ENCODE results near the gene MAD1L1. TPM values are rescaled to one million over a fixed set of nuclear protein-coding genes. Genes with fewer than 3 reads are reported as not detected.

MAD1L1 gene
- total RNA-seq, 2 experiments from 2014 or later, result 40.0 to 44.7 TPM

DNA sequence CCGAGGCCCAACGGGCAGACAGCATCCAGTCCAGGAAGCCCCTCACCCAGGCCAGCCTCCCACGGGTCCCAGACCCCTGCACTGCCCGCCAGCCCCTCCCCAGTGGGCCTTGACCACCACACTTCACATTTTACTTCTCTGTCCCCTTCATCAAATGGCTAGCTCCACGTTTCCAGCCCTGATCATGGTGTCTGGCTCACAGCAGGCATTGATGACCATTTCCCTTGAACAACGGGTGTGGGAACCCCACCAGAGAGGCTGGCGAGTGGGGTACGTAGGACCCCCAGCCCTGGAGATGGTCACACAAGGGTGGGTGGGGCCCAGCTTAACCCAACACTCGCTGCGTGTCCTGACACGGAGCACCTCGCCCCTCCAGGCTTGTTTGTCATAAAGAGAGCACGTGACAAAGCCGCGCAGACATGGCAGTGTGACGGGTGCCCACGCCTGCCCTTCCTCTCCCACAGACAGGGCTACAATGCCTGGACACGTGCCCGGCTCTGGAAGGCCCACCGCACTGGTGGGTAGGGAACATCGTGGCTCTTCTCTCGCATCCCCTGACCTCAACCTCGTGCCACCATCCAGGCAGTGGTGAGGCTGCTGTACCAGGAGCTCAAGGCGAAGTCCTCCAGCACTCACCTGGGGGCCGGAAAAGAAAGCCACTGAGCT, 267.7 kb downstream of the MAD1L1 start:
- intact Hi-C loops (cut with micrococcal nuclease), result no loop called here
- DNase-seq, result no peak
- ChIA-PET POLR2A (interaction anchor here (0.9 to 1.2 kb wide), 2 partner anchors 21 to 25 kb away, joined by 3 to 4 read pairs; no protein-coding TSS in a partner anchor), CTCF (no interaction called here)
- Mint-ChIP-seq H3K4me3 (no peak overlapping the region), H3K9me3 (peaks cover 15% of the 10 kb centered on the region), H3K36me3 (ENCODE audit: low read depth) (peaks cover 48% of the 10 kb centered on the region), H3K27me3 (no peaks in the 10 kb centered on the region), H3K4me1 (ENCODE audit: low read depth) (peaks cover 36% of the 10 kb centered on the region), H3K27ac (no peak overlapping the region)
- ATAC-seq, result no peak
- TF ChIP-seq, protein P1, sequence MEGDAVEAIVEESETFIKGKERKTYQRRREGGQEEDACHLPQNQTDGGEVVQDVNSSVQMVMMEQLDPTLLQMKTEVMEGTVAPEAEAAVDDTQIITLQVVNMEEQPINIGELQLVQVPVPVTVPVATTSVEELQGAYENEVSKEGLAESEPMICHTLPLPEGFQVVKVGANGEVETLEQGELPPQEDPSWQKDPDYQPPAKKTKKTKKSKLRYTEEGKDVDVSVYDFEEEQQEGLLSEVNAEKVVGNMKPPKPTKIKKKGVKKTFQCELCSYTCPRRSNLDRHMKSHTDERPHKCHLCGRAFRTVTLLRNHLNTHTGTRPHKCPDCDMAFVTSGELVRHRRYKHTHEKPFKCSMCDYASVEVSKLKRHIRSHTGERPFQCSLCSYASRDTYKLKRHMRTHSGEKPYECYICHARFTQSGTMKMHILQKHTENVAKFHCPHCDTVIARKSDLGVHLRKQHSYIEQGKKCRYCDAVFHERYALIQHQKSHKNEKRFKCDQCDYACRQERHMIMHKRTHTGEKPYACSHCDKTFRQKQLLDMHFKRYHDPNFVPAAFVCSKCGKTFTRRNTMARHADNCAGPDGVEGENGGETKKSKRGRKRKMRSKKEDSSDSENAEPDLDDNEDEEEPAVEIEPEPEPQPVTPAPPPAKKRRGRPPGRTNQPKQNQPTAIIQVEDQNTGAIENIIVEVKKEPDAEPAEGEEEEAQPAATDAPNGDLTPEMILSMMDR (IDR thresholded peaks at IDR 0.05), result no peak

DNA sequence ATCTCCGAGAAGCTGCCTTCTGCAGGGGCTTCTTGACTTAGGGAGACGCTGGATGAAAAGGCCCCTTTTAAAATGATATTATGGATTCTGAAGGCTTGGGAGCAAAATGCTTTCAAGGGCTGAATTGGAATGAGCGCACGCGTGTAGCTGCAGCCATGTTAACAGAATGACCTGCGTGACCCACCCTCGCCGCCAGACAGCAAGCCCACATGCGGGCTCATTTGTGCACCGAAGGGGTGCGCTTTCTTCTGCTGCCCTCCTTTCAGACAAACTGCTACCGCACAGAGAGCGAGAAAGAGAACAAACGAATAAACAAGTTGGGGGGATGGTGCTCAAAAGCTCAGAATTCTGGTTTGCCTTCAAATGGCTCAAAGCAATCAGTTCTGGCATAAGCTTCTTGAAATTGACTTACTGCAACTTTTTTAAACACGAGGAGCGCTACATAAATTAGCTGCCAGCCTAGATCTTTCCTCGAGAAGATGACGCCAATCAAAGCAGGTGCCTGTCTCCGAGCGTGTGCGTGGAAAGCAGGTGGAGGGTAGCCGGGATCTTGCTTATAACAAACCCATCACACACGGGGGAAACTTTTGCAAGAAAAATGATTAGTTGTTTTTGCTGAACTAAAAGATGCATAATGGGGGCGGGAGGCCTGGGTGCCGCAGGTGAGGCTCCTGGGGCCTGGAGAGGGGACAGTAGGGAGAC, 268.4 kb downstream of the MAD1L1 start:
- DNase-seq, result no peak
- TF ChIP-seq, protein P1 (IDR thresholded peaks at IDR 0.05), result no peak
- Mint-ChIP-seq H3K4me3 (no peak overlapping the region), H3K4me1 (ENCODE audit: low read depth) (peaks cover 29% of the 10 kb centered on the region), H3K27me3 (no peaks in the 10 kb centered on the region), H3K36me3 (ENCODE audit: low read depth) (peaks cover 53% of the 10 kb centered on the region), H3K27ac (no peak overlapping the region), H3K9me3 (peaks cover 17% of the 10 kb centered on the region)
- ChIA-PET POLR2A (interaction anchor here (1.2 kb wide), 1 partner anchor 25 kb away, joined by 3 read pairs; no protein-coding TSS in a partner anchor), CTCF (no interaction called here)
- intact Hi-C loops (cut with micrococcal nuclease), result no loop called here
- ATAC-seq, result no peak

DNA sequence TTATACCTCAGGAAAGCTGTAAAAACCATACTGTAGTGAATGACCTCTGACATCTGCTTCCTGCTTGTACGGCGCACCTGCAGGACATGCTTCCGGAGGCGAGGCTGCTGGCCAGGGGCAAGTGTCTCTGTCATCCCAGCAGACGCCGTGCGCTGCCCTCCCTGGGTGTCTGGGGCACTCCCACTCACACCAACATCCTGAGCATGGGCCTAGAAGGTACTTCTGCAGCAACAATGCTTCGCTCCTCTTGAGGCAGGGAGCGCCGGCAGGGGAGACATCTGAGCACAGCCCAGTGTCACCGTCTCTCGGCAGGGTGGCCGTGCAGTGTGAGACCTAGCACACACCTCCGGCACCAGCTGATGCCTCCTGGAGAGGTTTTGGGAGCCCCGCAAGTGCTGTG, 269.2 kb downstream of the MAD1L1 start:
- POLR2A ChIA-PET, result interaction anchor here (1.2 kb wide), 1 partner anchor 24 kb away, joined by 3 read pairs; no protein-coding TSS in a partner anchor

DNA sequence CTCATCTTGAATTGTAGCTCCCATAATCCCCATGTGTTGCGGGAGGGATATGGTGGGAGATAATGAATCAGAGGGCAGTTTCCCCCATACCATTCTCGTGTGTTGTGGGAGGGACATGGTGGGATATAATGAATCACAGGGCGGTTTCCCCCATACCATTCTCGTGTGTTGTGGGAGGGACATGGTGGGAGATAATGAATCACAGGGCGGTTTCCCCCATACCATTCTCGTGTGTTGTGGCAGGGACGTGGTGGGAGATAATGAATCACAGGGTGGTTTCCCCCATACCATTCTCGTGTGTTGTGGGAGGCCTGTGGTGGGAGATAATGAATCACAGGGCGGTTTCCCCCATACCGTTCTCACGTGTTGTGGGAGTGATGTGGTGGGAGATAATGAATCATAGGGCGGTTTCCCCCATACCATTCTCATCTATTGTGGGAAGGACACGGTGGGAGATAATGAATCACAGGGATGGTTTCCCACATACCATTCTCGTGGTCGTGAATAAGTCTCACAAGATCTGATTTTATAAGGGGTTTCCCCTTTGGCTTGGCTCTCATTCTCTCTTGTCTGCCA, 271.0 kb downstream of the MAD1L1 start:
- ChIA-PET POLR2A (interaction anchor here (0.6 to 1.5 kb wide), 3 partner anchors 18 to 396 kb away, joined by 3 to 9 read pairs (median 3); no protein-coding TSS in a partner anchor), CTCF (no interaction called here)
- Mint-ChIP-seq H3K9me3 (peaks cover 21% of the 10 kb centered on the region), H3K4me3 (peak overlapping the region; percentile 30), H3K36me3 (ENCODE audit: low read depth) (peaks cover 55% of the 10 kb centered on the region), H3K27me3 (no peaks in the 10 kb centered on the region), H3K27ac (peak overlapping the region; percentile 88), H3K4me1 (ENCODE audit: low read depth) (peaks cover 22% of the 10 kb centered on the region)
- intact Hi-C loops (cut with micrococcal nuclease), result no loop called here
- peak; percentile 85 for DNase-seq
- TF ChIP-seq, protein P1 (IDR thresholded peaks at IDR 0.05), result no peak
- ATAC-seq, result peak; percentile 82

More for the DNA sequence above, 269.2 kb downstream of the MAD1L1 start:
- TF ChIP-seq, protein P1 (IDR thresholded peaks at IDR 0.05), result no peak
- CTCF ChIA-PET, result no interaction called here
- Mint-ChIP-seq H3K36me3 (ENCODE audit: low read depth) (peaks cover 58% of the 10 kb centered on the region), H3K9me3 (peaks cover 18% of the 10 kb centered on the region), H3K4me3 (no peak overlapping the region), H3K4me1 (ENCODE audit: low read depth) (peaks cover 29% of the 10 kb centered on the region), H3K27me3 (no peaks in the 10 kb centered on the region), H3K27ac (no peak overlapping the region)
- ATAC-seq (no peak), DNase-seq (no peak)
- intact Hi-C loops (cut with micrococcal nuclease), result no loop called here

Measured in activated CD8-positive, alpha-beta T cell treated with anti-CD3 and anti-CD28 coated beads for 36 hours (primary cell).